ENCODE measurements around the gene FGF4. TPM values are rescaled to one million over a fixed set of nuclear protein-coding genes. Genes with fewer than 3 reads are reported as not detected.

The FGF4 gene
- not detected for polyA plus RNA-seq (2013, experiment 1 of 4)
- 0.09 TPM for polyA plus RNA-seq (2013, experiment 2 of 4)
- polyA plus RNA-seq (2013, experiment 3 of 4), result 0.05 TPM
- 0.08 TPM for polyA plus RNA-seq (2013, experiment 4 of 4)

GRCh38 chr11:69775163-69775755, at the start of gene FGF4:
Gene FGF4, minus strand, starts transcription at chr11:69775341. Its CDS starts 257 bp downstream, at chr11:69775084.
- Histone ChIP-seq H3K4me1 (ENCODE audit: control insufficient read depth, insufficient read depth, low read length) (peaks cover 37% of the 10 kb centered on the region), H3K27me3 (ENCODE audit: control insufficient read depth, insufficient read depth, low read length, poor library complexity, severe bottlenecking) (peaks cover 71% of the 10 kb centered on the region), H3K36me3 (ENCODE audit: control insufficient read depth, insufficient read depth, low read length) (no peaks in the 10 kb centered on the region), H3K4me3 (ENCODE audit: insufficient read depth, low read depth, low read length) (peak within 1 kb of the TSS; percentile 29), H3K27ac (ENCODE audit: insufficient read depth, low read depth, low read length, poor library complexity, severe bottlenecking) (no peak within 1 kb of the TSS), H3K9me3 (ENCODE audit: control insufficient read depth, low read length) (no peaks in the 10 kb centered on the region)
- 4% methylated on average over 66 of the region's 66 CpGs for WGBS, 2 experiments

DNA sequence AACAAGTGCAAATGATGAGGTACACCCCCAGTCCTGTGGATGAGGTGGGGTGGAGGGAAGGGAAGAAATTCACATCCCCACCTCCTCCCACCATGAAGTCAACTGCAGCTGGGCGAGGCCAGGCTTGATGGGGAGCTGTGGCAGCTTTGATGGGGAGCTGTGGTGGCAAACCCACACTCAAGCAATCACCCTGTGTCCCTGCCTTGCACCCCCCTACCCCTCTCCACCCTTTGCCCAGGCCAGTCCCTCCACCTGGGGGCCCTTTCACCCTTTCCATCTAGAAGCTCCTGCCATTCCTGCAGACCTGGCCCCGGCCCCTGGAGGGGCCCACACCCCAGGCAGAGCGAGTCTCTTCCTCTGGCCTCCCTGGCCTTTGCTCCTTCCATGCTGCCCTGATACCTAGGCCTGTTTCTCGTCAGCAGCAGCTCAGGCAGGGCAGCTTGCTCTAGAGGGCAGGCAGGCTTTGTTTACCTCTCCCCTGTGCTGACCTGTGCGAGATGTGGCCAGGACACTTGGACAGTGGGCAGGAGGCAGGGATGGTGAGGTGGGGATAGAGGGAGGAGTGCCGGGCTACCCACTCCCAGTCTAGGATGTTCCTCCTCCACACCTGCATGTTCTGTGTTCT, 48.6 kb upstream of the FGF4 start:
- Histone ChIP-seq H3K27ac (ENCODE audit: insufficient read depth, low read depth, low read length, poor library complexity, severe bottlenecking) (no peak overlapping the region), H3K4me3 (ENCODE audit: insufficient read depth, low read depth, low read length) (no peak overlapping the region), H3K4me1 (ENCODE audit: control insufficient read depth, insufficient read depth, low read length) (peaks cover 13% of the 10 kb centered on the region), H3K27me3 (ENCODE audit: control insufficient read depth, insufficient read depth, low read length, poor library complexity, severe bottlenecking) (peaks cover 40% of the 10 kb centered on the region), H3K36me3 (ENCODE audit: control insufficient read depth, insufficient read depth, low read length) (no peaks in the 10 kb centered on the region), H3K9me3 (ENCODE audit: control insufficient read depth, low read length) (no peaks in the 10 kb centered on the region)
- WGBS, 2 experiments, result 89% methylated on average over 6 of the region's 6 CpGs

GRCh38 chr11:69822676-69823494, 47.7 kb upstream of the FGF4 start:
- 86 to 93% methylated on average over 15 of the region's 15 CpGs for WGBS, 2 experiments
- Histone ChIP-seq H3K36me3 (ENCODE audit: control insufficient read depth, insufficient read depth, low read length) (no peaks in the 10 kb centered on the region), H3K27me3 (ENCODE audit: control insufficient read depth, insufficient read depth, low read length, poor library complexity, severe bottlenecking) (peaks cover 49% of the 10 kb centered on the region)

GRCh38 chr11:69821511-69822040, 46.4 kb upstream of the FGF4 start:
- peaks cover 62% of the 10 kb centered on the region for H3K27me3 ChIP-seq (ENCODE audit: control insufficient read depth, insufficient read depth, low read length, poor library complexity, severe bottlenecking)
- no peaks in the 10 kb centered on the region for H3K36me3 ChIP-seq (ENCODE audit: control insufficient read depth, insufficient read depth, low read length)
- no peak overlapping the region for H3K4me3 ChIP-seq (ENCODE audit: insufficient read depth, low read depth, low read length)
- H3K4me1 ChIP-seq (ENCODE audit: control insufficient read depth, insufficient read depth, low read length), result peaks cover 15% of the 10 kb centered on the region
- 86 to 88% methylated on average over 17 of the region's 17 CpGs for WGBS, 2 experiments
- H3K27ac ChIP-seq (ENCODE audit: insufficient read depth, low read depth, low read length, poor library complexity, severe bottlenecking), result no peak overlapping the region
- H3K9me3 ChIP-seq (ENCODE audit: control insufficient read depth, low read length), result no peaks in the 10 kb centered on the region

More at GRCh38 chr11:69822676-69823494, 47.7 kb upstream of the FGF4 start:
- no peak overlapping the region for H3K4me3 ChIP-seq (ENCODE audit: insufficient read depth, low read depth, low read length)
- H3K27ac ChIP-seq (ENCODE audit: insufficient read depth, low read depth, low read length, poor library complexity, severe bottlenecking), result no peak overlapping the region
- no peaks in the 10 kb centered on the region for H3K9me3 ChIP-seq (ENCODE audit: control insufficient read depth, low read length)
- H3K4me1 ChIP-seq (ENCODE audit: control insufficient read depth, insufficient read depth, low read length), result peaks cover 7% of the 10 kb centered on the region

DNA sequence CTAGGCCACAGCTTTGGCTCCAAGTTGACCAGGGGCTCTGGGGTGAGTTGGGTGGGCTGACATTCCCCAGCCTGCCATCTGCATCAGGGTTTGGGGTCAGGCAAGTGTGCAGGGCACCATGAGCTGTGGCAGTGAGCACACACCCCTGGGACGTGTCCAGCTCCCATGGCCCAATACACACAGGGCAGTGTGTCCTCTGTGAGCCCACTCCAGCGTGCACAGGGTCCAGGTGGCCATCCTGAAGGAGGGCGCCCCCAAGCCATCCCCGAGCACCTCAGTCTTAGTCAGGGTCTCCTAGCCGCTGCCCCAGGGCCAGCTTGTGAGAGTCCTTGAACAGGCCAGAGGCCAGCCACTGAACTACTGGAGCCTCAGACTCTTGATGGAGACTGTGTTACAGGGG, 45.3 kb upstream of the FGF4 start:
- H3K27me3 ChIP-seq (ENCODE audit: control insufficient read depth, insufficient read depth, low read length, poor library complexity, severe bottlenecking), result peaks cover 73% of the 10 kb centered on the region
- 92 to 93% methylated on average over 5 of the region's 5 CpGs for WGBS, 2 experiments

GRCh38 chr11:69819541-69820070, 44.5 kb upstream of the FGF4 start:
- peaks cover 81% of the 10 kb centered on the region for H3K27me3 ChIP-seq (ENCODE audit: control insufficient read depth, insufficient read depth, low read length, poor library complexity, severe bottlenecking)
- no peaks in the 10 kb centered on the region for H3K36me3 ChIP-seq (ENCODE audit: control insufficient read depth, insufficient read depth, low read length)
- no peaks in the 10 kb centered on the region for H3K9me3 ChIP-seq (ENCODE audit: control insufficient read depth, low read length)
- H3K4me3 ChIP-seq (ENCODE audit: insufficient read depth, low read depth, low read length), result peak overlapping the region; percentile 6
- 9% methylated on average over 40 of the region's 40 CpGs for WGBS, 2 experiments
- no peak overlapping the region for H3K27ac ChIP-seq (ENCODE audit: insufficient read depth, low read depth, low read length, poor library complexity, severe bottlenecking)
- H3K4me1 ChIP-seq (ENCODE audit: control insufficient read depth, insufficient read depth, low read length), result peaks cover 15% of the 10 kb centered on the region

More for the DNA sequence above, 45.3 kb upstream of the FGF4 start:
- no peaks in the 10 kb centered on the region for H3K9me3 ChIP-seq (ENCODE audit: control insufficient read depth, low read length)
- peaks cover 15% of the 10 kb centered on the region for H3K4me1 ChIP-seq (ENCODE audit: control insufficient read depth, insufficient read depth, low read length)
- H3K4me3 ChIP-seq (ENCODE audit: insufficient read depth, low read depth, low read length), result no peak overlapping the region
- H3K27ac ChIP-seq (ENCODE audit: insufficient read depth, low read depth, low read length, poor library complexity, severe bottlenecking), result no peak overlapping the region
- H3K36me3 ChIP-seq (ENCODE audit: control insufficient read depth, insufficient read depth, low read length), result no peaks in the 10 kb centered on the region

DNA sequence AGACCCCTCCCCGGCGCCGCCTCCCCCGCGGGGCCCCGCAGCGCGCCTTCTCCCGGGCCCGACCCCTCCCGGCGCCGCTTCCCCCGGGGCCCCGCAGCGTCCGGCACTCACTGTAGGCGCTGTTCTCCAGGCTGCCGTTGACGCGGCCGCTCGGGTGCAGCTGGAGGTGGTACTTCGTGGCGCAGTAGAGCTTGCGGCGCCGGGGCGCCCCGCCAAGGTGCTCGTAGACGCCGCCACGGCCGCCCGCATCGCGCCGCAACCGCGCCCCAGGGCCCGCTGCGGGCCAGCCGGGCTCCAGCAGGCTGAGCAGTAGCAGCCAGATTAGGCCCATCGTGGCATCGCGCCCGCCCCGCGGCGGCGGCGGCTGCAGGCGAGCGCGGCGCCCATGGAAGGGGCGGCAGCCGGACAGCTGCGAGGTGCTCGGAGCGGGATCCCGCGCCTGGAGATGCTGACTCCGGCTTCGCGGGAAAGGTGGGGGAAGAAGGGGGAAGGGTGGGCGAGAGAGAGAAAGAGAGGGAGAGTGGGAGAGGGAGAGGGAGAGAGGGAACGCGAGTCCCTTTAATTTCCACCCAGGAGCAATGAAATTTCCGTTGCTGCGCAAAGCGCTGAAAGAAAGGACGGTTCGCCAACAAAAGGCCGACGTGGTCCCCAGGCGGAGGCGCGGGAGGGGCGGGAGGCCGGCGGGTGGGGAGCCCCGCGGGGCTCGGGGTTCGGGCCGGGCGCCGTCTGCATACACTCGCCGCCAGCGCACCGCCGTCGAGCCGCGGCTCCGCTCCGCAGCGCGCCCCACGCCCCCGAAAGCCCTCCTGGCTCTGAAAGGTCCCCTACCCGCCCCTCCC, 43.7 kb upstream of the FGF4 start, which contains the start of gene FGF3:
FGF3 (minus strand) TSS at position 814 of the 839 bp plus-strand sequence; CDS start at position 331, 483 bp downstream.
- no peak within 1 kb of the TSS for H3K27ac ChIP-seq (ENCODE audit: insufficient read depth, low read depth, low read length, poor library complexity, severe bottlenecking)
- H3K9me3 ChIP-seq (ENCODE audit: control insufficient read depth, low read length), result no peaks in the 10 kb centered on the region
- peaks cover 13% of the 10 kb centered on the region for H3K4me1 ChIP-seq (ENCODE audit: control insufficient read depth, insufficient read depth, low read length)
- peaks cover 87% of the 10 kb centered on the region for H3K27me3 ChIP-seq (ENCODE audit: control insufficient read depth, insufficient read depth, low read length, poor library complexity, severe bottlenecking)
- H3K36me3 ChIP-seq (ENCODE audit: control insufficient read depth, insufficient read depth, low read length), result no peaks in the 10 kb centered on the region
- 1% methylated on average over 104 of the region's 105 CpGs for WGBS, 2 experiments
- H3K4me3 ChIP-seq (ENCODE audit: insufficient read depth, low read depth, low read length), result peak within 1 kb of the TSS; percentile 18

DNA sequence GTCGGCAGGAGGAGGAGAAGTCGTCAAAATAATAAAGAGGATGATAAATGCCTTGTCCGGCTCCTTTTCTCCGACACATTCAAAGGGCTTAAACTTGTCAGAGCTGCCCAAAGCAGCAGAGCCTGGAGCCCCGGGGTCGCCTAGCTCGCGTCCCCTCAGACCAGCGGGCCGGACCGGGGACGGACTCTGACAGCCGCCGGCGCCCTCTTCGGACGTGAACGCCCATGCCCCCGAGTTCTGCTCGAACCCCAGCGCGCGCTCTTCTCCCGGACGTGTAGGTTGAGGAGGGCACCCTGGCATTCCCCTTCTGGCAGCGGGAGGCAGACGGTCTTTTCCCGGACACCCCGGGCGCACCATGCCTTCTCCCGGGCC, 43.1 kb upstream of the FGF4 start:
- Histone ChIP-seq H3K4me1 (ENCODE audit: control insufficient read depth, insufficient read depth, low read length) (peaks cover 11% of the 10 kb centered on the region), H3K9me3 (ENCODE audit: control insufficient read depth, low read length) (no peaks in the 10 kb centered on the region), H3K4me3 (ENCODE audit: insufficient read depth, low read depth, low read length) (peak overlapping the region; percentile 25), H3K36me3 (ENCODE audit: control insufficient read depth, insufficient read depth, low read length) (no peaks in the 10 kb centered on the region), H3K27me3 (ENCODE audit: control insufficient read depth, insufficient read depth, low read length, poor library complexity, severe bottlenecking) (peaks cover 87% of the 10 kb centered on the region), H3K27ac (ENCODE audit: insufficient read depth, low read depth, low read length, poor library complexity, severe bottlenecking) (no peak overlapping the region)
- 1 to 2% methylated on average over 31 of the region's 31 CpGs for WGBS, 2 experiments
